ENCODE measurements around the gene MED13L.

MED13L gene

GRCh38 chr12:116261525-116262100, 15.9 kb downstream of the MED13L start:
- TF ChIP-seq, protein P1, sequence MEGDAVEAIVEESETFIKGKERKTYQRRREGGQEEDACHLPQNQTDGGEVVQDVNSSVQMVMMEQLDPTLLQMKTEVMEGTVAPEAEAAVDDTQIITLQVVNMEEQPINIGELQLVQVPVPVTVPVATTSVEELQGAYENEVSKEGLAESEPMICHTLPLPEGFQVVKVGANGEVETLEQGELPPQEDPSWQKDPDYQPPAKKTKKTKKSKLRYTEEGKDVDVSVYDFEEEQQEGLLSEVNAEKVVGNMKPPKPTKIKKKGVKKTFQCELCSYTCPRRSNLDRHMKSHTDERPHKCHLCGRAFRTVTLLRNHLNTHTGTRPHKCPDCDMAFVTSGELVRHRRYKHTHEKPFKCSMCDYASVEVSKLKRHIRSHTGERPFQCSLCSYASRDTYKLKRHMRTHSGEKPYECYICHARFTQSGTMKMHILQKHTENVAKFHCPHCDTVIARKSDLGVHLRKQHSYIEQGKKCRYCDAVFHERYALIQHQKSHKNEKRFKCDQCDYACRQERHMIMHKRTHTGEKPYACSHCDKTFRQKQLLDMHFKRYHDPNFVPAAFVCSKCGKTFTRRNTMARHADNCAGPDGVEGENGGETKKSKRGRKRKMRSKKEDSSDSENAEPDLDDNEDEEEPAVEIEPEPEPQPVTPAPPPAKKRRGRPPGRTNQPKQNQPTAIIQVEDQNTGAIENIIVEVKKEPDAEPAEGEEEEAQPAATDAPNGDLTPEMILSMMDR (IDR thresholded peaks at IDR 0.05; ENCODE audit: borderline replicate concordance, insufficient read depth, low read depth, low read length): no peak
- no peak overlapping the region for H3K4me3 ChIP-seq (ENCODE audit: low read depth, low read length)

- no peak overlapping the region for H3K4me3 ChIP-seq (ENCODE audit: low read depth, low read length)
- TF ChIP-seq, protein P1 (IDR thresholded peaks at IDR 0.05; ENCODE audit: borderline replicate concordance, insufficient read depth, low read depth, low read length): no peak
Measured at GRCh38 chr12:116259800-116260577, 17.5 kb downstream of the MED13L start.

DNA sequence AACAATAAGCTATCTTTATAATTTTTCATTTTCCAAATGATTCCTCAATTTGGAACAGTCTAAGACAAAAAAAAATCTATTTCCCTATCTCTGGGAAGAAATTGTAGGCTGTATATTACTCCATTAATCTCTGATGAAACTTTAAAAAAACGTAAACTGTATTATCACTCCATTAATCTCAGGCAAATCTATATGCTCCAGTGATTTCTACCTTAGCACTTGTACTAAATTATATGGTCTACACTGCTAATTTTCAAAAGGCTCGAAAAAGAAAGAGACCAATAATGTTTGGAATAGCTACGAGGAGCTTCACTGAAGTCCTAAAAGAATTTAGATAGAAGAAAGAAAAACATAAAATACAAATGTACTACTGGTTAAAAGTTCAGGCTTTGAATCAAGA, 19.7 kb downstream of the MED13L start:
- TF ChIP-seq, protein P1 (IDR thresholded peaks at IDR 0.05; ENCODE audit: borderline replicate concordance, insufficient read depth, low read depth, low read length): no peak
- H3K4me3 ChIP-seq (ENCODE audit: low read depth, low read length): no peak overlapping the region

- H3K4me3 ChIP-seq (ENCODE audit: low read depth, low read length): no peak overlapping the region
- TF ChIP-seq, protein P1 (IDR thresholded peaks at IDR 0.05; ENCODE audit: borderline replicate concordance, insufficient read depth, low read depth, low read length): no peak
Measured at GRCh38 chr12:116257215-116257614, 20.3 kb downstream of the MED13L start.

DNA sequence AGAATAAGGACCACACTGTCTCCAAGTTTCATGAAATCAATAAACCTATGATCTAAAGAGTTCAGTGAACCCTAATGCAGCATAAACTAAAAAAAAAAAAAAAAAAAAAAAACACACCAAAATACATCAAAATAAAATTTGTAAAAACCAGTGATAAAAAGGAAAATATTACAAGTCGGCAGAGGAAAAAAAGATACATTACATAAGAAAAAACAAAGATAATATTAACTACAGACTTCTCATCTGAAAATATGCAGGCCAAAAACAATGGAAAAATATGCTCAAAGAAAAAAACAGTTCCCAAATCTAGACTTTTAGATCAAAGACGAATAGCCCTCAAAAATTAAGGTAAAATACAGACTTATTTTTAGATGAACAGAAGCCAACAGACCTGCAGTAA, 27.6 kb downstream of the MED13L start:
- no peak overlapping the region for H3K4me3 ChIP-seq (ENCODE audit: low read depth, low read length)
- TF ChIP-seq, protein P1 (IDR thresholded peaks at IDR 0.05; ENCODE audit: borderline replicate concordance, insufficient read depth, low read depth, low read length): no peak

DNA sequence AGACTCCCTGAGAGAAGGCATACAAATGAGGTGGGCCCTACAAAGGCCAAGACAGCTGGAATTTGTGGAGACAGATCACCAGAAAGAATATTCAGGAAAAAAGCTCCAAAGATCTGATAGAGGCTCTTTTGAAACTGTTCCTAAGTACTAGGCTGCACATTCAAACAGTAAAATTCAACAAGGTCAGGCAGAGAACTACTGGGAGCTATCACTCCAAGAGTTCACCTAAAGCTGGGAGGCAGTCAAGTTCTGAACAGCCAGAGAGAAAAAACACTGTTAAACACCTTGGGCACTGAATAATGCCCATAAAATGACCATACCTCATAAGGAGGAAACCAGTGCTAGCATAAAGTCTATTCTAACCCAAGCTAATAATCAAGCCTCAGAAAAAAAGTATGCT, 28.6 kb downstream of the MED13L start:
- H3K4me3 ChIP-seq (ENCODE audit: low read depth, low read length): no peak overlapping the region
- TF ChIP-seq, protein P1 (IDR thresholded peaks at IDR 0.05; ENCODE audit: borderline replicate concordance, insufficient read depth, low read depth, low read length): no peak

DNA sequence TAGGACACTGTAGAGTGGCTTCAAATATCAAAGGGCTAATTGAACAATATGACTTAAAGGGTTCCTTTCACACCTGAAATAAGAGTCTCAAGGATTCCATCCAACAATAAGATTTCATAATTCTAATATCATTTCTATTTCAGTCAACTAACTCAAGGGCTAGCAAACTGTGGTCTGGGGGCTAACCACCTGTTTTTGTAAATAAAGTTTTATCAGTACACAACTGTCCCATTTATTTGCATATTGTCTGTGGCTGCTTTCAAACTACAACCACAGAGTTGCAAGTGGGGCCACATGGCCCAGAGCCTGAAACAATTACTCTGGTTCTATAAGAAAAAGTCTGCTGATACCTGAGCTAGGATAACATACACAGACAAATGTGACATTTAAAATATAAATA, 29.1 kb downstream of the MED13L start:
- TF ChIP-seq, protein P1 (IDR thresholded peaks at IDR 0.05; ENCODE audit: borderline replicate concordance, insufficient read depth, low read depth, low read length): no peak

More for the DNA sequence above, 29.1 kb downstream of the MED13L start:
- no peak overlapping the region for H3K4me3 ChIP-seq (ENCODE audit: low read depth, low read length)
